ENCODE results near the gene HOXC9.

Gene HOXC9

GRCh38 chr12:54024127-54024526, 24.2 kb downstream of the HOXC9 start:
- no peaks in the 10 kb centered on the region for H3K36me3 ChIP-seq (ENCODE audit: control insufficient read depth, insufficient read depth, low read length)
- no peaks in the 10 kb centered on the region for H3K9me3 ChIP-seq (ENCODE audit: control insufficient read depth, low read length)
- 1 to 2% methylated on average over 17 of the region's 17 CpGs for WGBS, 2 experiments
- H3K4me3 ChIP-seq (ENCODE audit: insufficient read depth, low read depth, low read length) = no peak overlapping the region
- H3K4me1 ChIP-seq (ENCODE audit: control insufficient read depth, insufficient read depth, low read length) = no peaks in the 10 kb centered on the region
- peaks cover 100% of the 10 kb centered on the region for H3K27me3 ChIP-seq (ENCODE audit: control insufficient read depth, insufficient read depth, low read length, poor library complexity, severe bottlenecking)
- no peak overlapping the region for H3K27ac ChIP-seq (ENCODE audit: insufficient read depth, low read depth, low read length, poor library complexity, severe bottlenecking)

GRCh38 chr12:54024581-54025305, 24.8 kb downstream of the HOXC9 start:
- Histone ChIP-seq H3K27ac (ENCODE audit: insufficient read depth, low read depth, low read length, poor library complexity, severe bottlenecking) (no peak overlapping the region), H3K27me3 (ENCODE audit: control insufficient read depth, insufficient read depth, low read length, poor library complexity, severe bottlenecking) (peaks cover 100% of the 10 kb centered on the region), H3K36me3 (ENCODE audit: control insufficient read depth, insufficient read depth, low read length) (no peaks in the 10 kb centered on the region), H3K4me1 (ENCODE audit: control insufficient read depth, insufficient read depth, low read length) (no peaks in the 10 kb centered on the region), H3K4me3 (ENCODE audit: insufficient read depth, low read depth, low read length) (no peak overlapping the region), H3K9me3 (ENCODE audit: control insufficient read depth, low read length) (no peaks in the 10 kb centered on the region)
- WGBS, 2 experiments = 25 to 30% methylated on average over 5 of the region's 5 CpGs

- no peaks in the 10 kb centered on the region for H3K4me1 ChIP-seq (ENCODE audit: control insufficient read depth, insufficient read depth, low read length)
- 10 to 11% methylated on average over 6 to 7 of the region's 7 CpGs for WGBS, 2 experiments
- no peak overlapping the region for H3K4me3 ChIP-seq (ENCODE audit: insufficient read depth, low read depth, low read length)
- no peak overlapping the region for H3K27ac ChIP-seq (ENCODE audit: insufficient read depth, low read depth, low read length, poor library complexity, severe bottlenecking)
- H3K36me3 ChIP-seq (ENCODE audit: control insufficient read depth, insufficient read depth, low read length) = no peaks in the 10 kb centered on the region
- H3K9me3 ChIP-seq (ENCODE audit: control insufficient read depth, low read length) = no peaks in the 10 kb centered on the region
- peaks cover 100% of the 10 kb centered on the region for H3K27me3 ChIP-seq (ENCODE audit: control insufficient read depth, insufficient read depth, low read length, poor library complexity, severe bottlenecking)
Observed at GRCh38 chr12:54025499-54026405, 25.8 kb downstream of the HOXC9 start.

- Histone ChIP-seq H3K36me3 (ENCODE audit: control insufficient read depth, insufficient read depth, low read length) (no peaks in the 10 kb centered on the region), H3K27me3 (ENCODE audit: control insufficient read depth, insufficient read depth, low read length, poor library complexity, severe bottlenecking) (peaks cover 100% of the 10 kb centered on the region), H3K27ac (ENCODE audit: insufficient read depth, low read depth, low read length, poor library complexity, severe bottlenecking) (no peak overlapping the region), H3K4me1 (ENCODE audit: control insufficient read depth, insufficient read depth, low read length) (no peaks in the 10 kb centered on the region), H3K4me3 (ENCODE audit: insufficient read depth, low read depth, low read length) (no peak overlapping the region), H3K9me3 (ENCODE audit: control insufficient read depth, low read length) (no peaks in the 10 kb centered on the region)
- WGBS, 2 experiments = 15 to 16% methylated on average over 19 to 20 of the region's 22 CpGs
Observed at GRCh38 chr12:54026640-54027441, 26.9 kb downstream of the HOXC9 start.

GRCh38 chr12:54027442-54027786, 27.5 kb downstream of the HOXC9 start:
- Histone ChIP-seq H3K36me3 (ENCODE audit: control insufficient read depth, insufficient read depth, low read length) (no peaks in the 10 kb centered on the region), H3K9me3 (ENCODE audit: control insufficient read depth, low read length) (no peaks in the 10 kb centered on the region), H3K27me3 (ENCODE audit: control insufficient read depth, insufficient read depth, low read length, poor library complexity, severe bottlenecking) (peaks cover 100% of the 10 kb centered on the region), H3K27ac (ENCODE audit: insufficient read depth, low read depth, low read length, poor library complexity, severe bottlenecking) (no peak overlapping the region), H3K4me1 (ENCODE audit: control insufficient read depth, insufficient read depth, low read length) (no peaks in the 10 kb centered on the region), H3K4me3 (ENCODE audit: insufficient read depth, low read depth, low read length) (no peak overlapping the region)
- 37 to 41% methylated on average over 3 of the region's 3 CpGs for WGBS, 2 experiments

DNA sequence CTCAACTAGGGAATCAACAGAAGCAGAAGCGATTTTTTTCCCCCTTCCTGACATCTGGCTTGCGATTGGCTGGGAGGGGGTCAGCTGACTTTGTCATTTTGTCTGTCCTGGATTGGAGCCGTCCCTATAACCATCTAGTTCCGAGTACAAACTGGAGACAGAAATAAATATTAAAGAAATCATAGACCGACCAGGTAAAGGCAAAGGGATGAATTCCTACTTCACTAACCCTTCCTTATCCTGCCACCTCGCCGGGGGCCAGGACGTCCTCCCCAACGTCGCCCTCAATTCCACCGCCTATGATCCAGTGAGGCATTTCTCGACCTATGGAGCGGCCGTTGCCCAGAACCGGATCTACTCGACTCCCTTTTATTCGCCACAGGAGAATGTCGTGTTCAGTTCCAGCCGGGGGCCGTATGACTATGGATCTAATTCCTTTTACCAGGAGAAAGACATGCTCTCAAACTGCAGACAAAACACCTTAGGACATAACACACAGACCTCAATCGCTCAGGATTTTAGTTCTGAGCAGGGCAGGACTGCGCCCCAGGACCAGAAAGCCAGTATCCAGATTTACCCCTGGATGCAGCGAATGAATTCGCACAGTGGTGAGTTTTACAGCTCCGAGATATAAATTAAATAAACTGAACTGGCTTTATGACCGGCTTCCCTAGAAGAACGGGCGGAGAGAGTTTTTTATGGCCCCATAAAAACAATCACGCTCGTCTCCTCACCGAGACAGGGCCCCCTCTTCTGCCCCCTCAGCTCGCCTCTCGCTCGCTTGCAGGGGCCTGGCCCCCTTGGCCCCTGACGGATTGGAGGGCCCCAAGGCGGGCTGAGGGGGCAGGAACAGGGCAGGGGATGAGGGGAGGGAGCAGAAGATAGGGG, 28.6 kb downstream of the HOXC9 start, which contains the start of gene HOXC6:
Gene HOXC6, plus strand, starts transcription at position 127 of the 888 bp plus-strand sequence. Its CDS starts 82 bp downstream, at position 209.
- peaks cover 3% of the 10 kb centered on the region for H3K4me1 ChIP-seq (ENCODE audit: control insufficient read depth, insufficient read depth, low read length)
- no peak within 1 kb of the TSS for H3K4me3 ChIP-seq (ENCODE audit: insufficient read depth, low read depth, low read length)
- H3K9me3 ChIP-seq (ENCODE audit: control insufficient read depth, low read length) = no peaks in the 10 kb centered on the region
- WGBS, 2 experiments = 6% methylated on average over 36 of the region's 36 CpGs
- no peaks in the 10 kb centered on the region for H3K36me3 ChIP-seq (ENCODE audit: control insufficient read depth, insufficient read depth, low read length)
- H3K27me3 ChIP-seq (ENCODE audit: control insufficient read depth, insufficient read depth, low read length, poor library complexity, severe bottlenecking) = peaks cover 100% of the 10 kb centered on the region
- H3K27ac ChIP-seq (ENCODE audit: insufficient read depth, low read depth, low read length, poor library complexity, severe bottlenecking) = no peak within 1 kb of the TSS

DNA sequence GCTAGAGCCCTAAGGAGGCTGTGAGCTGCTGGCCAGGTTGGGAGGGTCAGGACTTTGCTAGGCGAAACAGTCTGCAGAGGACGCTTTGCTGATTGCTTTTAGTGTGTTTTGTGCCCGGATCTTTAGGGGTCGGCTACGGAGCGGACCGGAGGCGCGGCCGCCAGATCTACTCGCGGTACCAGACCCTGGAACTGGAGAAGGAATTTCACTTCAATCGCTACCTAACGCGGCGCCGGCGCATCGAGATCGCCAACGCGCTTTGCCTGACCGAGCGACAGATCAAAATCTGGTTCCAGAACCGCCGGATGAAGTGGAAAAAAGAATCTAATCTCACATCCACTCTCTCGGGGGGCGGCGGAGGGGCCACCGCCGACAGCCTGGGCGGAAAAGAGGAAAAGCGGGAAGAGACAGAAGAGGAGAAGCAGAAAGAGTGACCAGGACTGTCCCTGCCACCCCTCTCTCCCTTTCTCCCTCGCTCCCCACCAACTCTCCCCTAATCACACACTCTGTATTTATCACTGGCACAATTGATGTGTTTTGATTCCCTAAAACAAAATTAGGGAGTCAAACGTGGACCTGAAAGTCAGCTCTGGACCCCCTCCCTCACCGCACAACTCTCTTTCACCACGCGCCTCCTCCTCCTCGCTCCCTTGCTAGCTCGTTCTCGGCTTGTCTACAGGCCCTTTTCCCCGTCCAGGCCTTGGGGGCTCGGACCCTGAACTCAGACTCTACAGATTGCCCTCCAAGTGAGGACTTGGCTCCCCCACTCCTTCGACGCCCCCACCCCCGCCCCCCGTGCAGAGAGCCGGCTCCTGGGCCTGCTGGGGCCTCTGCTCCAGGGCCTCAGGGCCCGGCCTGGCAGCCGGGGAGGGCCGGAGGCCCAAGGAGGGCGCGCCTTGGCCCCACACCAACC, 29.8 kb downstream of the HOXC9 start:
- Histone ChIP-seq H3K9me3 (ENCODE audit: control insufficient read depth, low read length) (no peaks in the 10 kb centered on the region), H3K4me3 (ENCODE audit: insufficient read depth, low read depth, low read length) (no peak overlapping the region), H3K4me1 (ENCODE audit: control insufficient read depth, insufficient read depth, low read length) (peaks cover 3% of the 10 kb centered on the region), H3K27ac (ENCODE audit: insufficient read depth, low read depth, low read length, poor library complexity, severe bottlenecking) (no peak overlapping the region), H3K27me3 (ENCODE audit: control insufficient read depth, insufficient read depth, low read length, poor library complexity, severe bottlenecking) (peaks cover 100% of the 10 kb centered on the region), H3K36me3 (ENCODE audit: control insufficient read depth, insufficient read depth, low read length) (no peaks in the 10 kb centered on the region)
- 1 to 2% methylated on average over 52 to 53 of the region's 53 CpGs for WGBS, 2 experiments

GRCh38 chr12:54030442-54030801, 30.5 kb downstream of the HOXC9 start:
- Histone ChIP-seq H3K4me1 (ENCODE audit: control insufficient read depth, insufficient read depth, low read length) (peaks cover 3% of the 10 kb centered on the region), H3K36me3 (ENCODE audit: control insufficient read depth, insufficient read depth, low read length) (no peaks in the 10 kb centered on the region), H3K27ac (ENCODE audit: insufficient read depth, low read depth, low read length, poor library complexity, severe bottlenecking) (no peak overlapping the region), H3K4me3 (ENCODE audit: insufficient read depth, low read depth, low read length) (no peak overlapping the region), H3K27me3 (ENCODE audit: control insufficient read depth, insufficient read depth, low read length, poor library complexity, severe bottlenecking) (peaks cover 100% of the 10 kb centered on the region), H3K9me3 (ENCODE audit: control insufficient read depth, low read length) (no peaks in the 10 kb centered on the region)
- WGBS, 2 experiments = 6 to 21% methylated on average over 5 to 7 of the region's 7 CpGs

Data from ectodermal cell (in vitro differentiated cells).